ENCODE results near the gene EIF3K. TPM values are rescaled to one million over a fixed set of nuclear protein-coding genes. Genes with fewer than 3 reads are reported as not detected.
A peak's percentile ranks its signal among the peaks of the same experiment; 100 is the strongest.
"Not testable (repeated sequence)": the region's sequence is repeated elsewhere in the genome, so short reads cannot be mapped to it uniquely, and the experiment has no call there.

EIF3K gene
- total RNA-seq, 2 experiments from 2014 or later: 281 to 308 TPM

DNA sequence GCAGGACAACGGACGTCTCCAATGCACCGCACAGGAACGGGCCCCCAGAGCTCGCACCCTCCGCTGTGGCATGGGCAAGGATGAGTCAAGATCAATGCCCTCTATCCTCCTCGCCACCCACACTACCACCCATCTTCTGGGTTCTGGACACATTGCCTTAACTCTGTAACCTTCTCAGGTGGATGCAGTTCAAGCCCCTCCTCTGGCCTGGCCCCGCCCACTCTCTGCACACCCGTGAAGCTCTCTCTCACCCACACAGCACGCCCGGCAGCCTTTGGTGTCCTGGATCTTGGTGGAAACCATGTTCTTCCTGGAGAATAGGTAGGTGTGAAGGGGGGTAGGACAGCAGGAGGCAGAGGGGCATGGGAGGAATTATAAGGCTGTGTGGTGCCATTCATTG, 21.9 kb upstream of the EIF3K start:
- CTCF ChIA-PET: no interaction called here
- Mint-ChIP-seq H3K27ac (no peak overlapping the region), H3K36me3 (peaks cover 53% of the 10 kb centered on the region), H3K27me3 (no peaks in the 10 kb centered on the region), H3K9me3 (ENCODE audit: low read depth) (no peaks in the 10 kb centered on the region), H3K4me1 (peaks cover 3% of the 10 kb centered on the region), H3K4me3 (no peak overlapping the region)
- DNase-seq: no peak
- ATAC-seq: no peak

DNA sequence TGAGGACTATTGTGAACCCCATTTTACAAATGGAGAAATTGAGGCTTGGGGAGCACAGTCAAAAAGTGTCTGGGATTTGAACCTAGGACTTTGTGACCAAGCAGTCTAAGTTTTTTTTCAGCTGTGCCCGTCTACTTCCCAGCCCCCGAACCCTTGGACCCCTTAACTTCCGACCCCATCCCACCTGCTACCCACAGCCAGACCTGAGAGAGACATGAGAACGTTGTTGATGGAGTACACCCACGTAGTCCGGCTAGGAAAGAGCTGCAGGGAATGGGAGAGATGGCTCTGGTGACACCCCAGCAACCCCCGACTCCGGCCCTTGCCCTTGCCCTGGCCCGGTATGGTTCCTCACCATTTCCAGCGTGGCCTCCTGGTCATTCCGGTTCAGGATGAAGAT, 19.3 kb upstream of the EIF3K start:
- Mint-ChIP-seq H3K9me3 (ENCODE audit: low read depth) (no peaks in the 10 kb centered on the region), H3K4me3 (no peak overlapping the region), H3K27me3 (no peaks in the 10 kb centered on the region), H3K4me1 (peaks cover 3% of the 10 kb centered on the region), H3K27ac (peak overlapping the region; percentile 4), H3K36me3 (peaks cover 45% of the 10 kb centered on the region)
- DNase-seq (no peak), ATAC-seq (no peak)
- CTCF ChIA-PET: interaction anchor here (0.7 to 1.2 kb wide), 2 partner anchors 11 to 37 kb away, joined by 3 read pairs; no protein-coding TSS in a partner anchor

DNA sequence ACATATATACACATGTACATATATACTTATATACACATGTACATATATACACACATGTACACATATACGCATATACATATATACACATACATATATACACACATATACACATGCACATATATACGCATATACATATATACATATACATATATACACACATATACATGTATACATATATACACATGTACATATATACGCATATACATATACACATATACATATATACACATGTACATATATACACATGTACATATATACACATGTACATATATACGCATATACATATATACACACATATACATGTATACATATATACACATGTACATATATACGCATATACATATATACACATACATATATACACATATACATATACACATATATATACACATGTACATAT, 16.1 kb upstream of the EIF3K start:
- H3K36me3 Mint-ChIP-seq: peaks cover 38% of the 10 kb centered on the region
- H3K9me3 Mint-ChIP-seq (ENCODE audit: low read depth); DNase-seq; H3K27me3 Mint-ChIP-seq; H3K27ac Mint-ChIP-seq; ATAC-seq; H3K4me3 Mint-ChIP-seq; H3K4me1 Mint-ChIP-seq; CTCF ChIA-PET: not testable (repeated sequence)

DNA sequence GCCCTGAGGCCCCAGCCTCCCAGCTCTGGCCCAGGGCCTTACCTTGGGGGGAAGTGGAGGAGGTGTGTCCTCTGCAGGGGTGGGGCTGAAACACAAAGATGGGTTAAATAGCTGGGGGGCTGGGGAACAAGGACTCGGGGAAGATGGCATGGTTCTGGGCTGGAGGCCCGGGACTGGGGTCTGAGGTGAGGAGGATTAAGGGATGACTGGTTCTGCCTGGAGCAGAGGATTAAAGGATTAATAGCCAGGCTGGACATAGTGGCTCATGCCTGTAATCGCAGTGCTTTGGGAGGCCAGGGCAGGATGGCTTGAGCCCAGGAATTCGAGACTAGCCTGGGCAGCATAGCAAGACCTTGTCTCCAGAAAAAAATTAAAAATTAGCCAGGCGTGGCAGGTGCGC, 12.9 kb upstream of the EIF3K start:
- no peak for ATAC-seq
- CTCF ChIA-PET: no interaction called here
- no peak for DNase-seq
- H3K9me3 Mint-ChIP-seq (ENCODE audit: low read depth): no peaks in the 10 kb centered on the region
- H3K27me3 Mint-ChIP-seq: no peaks in the 10 kb centered on the region
- H3K4me1 Mint-ChIP-seq: peaks cover 2% of the 10 kb centered on the region
- H3K27ac Mint-ChIP-seq: no peak overlapping the region
- H3K4me3 Mint-ChIP-seq: no peak overlapping the region
- peaks cover 53% of the 10 kb centered on the region for H3K36me3 Mint-ChIP-seq

DNA sequence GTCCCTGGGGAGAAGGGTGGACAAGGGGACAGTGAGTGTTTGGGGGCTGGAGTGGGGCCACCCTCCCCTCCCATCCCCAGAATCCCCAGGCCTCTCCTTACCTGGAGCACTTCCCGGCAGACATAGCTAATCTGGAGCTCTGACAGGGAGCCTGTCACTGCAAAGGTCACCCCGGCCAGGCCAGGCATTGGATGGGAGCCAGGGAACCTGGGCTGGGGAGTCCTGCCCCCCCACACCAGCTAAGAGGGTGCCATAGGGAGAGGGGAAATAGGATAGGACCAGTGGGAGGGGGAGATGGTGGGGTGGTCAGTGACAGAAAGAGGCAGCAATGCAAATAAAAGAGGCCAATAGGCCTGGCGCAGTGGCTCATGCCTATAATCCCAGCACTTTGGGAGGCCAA, 4.7 kb upstream of the EIF3K start:
- DNase-seq (no peak), ATAC-seq (no peak)
- H3K9me3 Mint-ChIP-seq (ENCODE audit: low read depth): no peaks in the 10 kb centered on the region
- H3K27me3 Mint-ChIP-seq: no peaks in the 10 kb centered on the region
- no peak overlapping the region for H3K27ac Mint-ChIP-seq
- H3K4me1 Mint-ChIP-seq: peaks cover 47% of the 10 kb centered on the region
- H3K4me3 Mint-ChIP-seq: no peak overlapping the region
- H3K36me3 Mint-ChIP-seq: peaks cover 50% of the 10 kb centered on the region
- CTCF ChIA-PET: interaction anchor here (1.0 to 1.3 kb wide), 2 partner anchors 20 to 96 kb away, joined by 4 to 5 read pairs; no protein-coding TSS in a partner anchor

DNA sequence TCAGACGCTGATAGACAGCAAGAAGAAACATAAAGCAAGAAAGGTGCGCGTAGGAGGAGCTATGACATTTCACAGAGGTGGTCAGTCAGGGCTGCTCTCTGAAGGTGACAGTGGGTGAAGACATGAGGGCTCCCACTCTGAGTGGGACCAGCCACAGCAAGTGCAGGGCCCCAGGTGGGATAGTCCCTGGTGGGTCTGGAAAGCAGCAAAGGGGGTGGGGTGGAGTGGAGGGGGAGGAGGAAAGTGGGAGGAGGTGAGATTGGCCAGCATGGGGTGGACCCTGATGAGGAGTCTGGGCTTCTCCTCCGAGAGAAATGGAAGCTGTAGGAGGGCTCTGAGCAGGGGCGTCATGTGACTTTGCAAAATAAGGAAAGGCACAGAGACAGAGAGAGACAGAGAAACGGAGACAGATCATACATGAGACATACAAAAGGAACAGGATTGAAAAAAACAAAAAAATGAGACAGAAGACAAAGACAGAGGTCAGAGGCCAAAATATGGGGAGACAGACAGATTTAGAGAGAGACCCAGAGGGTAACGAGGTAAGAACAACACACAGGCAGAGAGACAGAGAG, 3.9 kb upstream of the EIF3K start:
- peaks cover 43% of the 10 kb centered on the region for H3K36me3 Mint-ChIP-seq
- no peaks in the 10 kb centered on the region for H3K9me3 Mint-ChIP-seq (ENCODE audit: low read depth)
- H3K27ac Mint-ChIP-seq: peak overlapping the region; percentile 77
- no peak for ATAC-seq
- no peak for DNase-seq
- CTCF ChIA-PET: interaction anchor here (1.1 to 4.3 kb wide), 2 partner anchors 36 to 58 kb away, joined by 3 to 36 read pairs; no protein-coding TSS in a partner anchor
- H3K4me3 Mint-ChIP-seq: peak overlapping the region; percentile 73
- no peaks in the 10 kb centered on the region for H3K27me3 Mint-ChIP-seq
- H3K4me1 Mint-ChIP-seq: peaks cover 51% of the 10 kb centered on the region

DNA sequence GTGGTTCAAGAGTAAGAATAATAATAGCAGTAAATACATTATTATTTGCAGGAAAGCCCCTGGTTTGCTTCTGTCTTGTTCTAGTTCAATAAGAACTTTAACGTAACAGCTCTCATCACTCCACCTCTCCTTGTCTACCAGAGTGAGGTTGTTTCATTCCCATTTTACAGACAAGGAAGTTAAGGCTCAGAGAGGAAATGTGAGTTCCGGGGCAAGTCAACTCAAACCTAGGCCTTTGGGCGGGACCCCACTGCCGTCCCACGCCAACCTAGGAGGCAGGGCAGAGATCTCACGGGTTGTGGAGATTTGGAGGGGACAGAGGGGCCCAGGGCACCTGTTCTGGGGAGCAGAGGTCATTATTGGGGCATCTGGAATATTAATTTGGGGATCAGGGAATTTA, 2.7 kb upstream of the EIF3K start:
- peaks cover 39% of the 10 kb centered on the region for H3K36me3 Mint-ChIP-seq
- CTCF ChIA-PET: interaction anchor here (1.1 to 6.6 kb wide), 7 partner anchors 20 to 346 kb away, joined by 3 to 93 read pairs (median 4); partner anchors contain the start of gene FAM98C
- DNase-seq: no peak
- H3K27ac Mint-ChIP-seq: peak overlapping the region; percentile 89
- H3K27me3 Mint-ChIP-seq: no peaks in the 10 kb centered on the region
- H3K4me1 Mint-ChIP-seq: peaks cover 55% of the 10 kb centered on the region
- H3K9me3 Mint-ChIP-seq (ENCODE audit: low read depth): no peaks in the 10 kb centered on the region
- no peak for ATAC-seq
- H3K4me3 Mint-ChIP-seq: peak overlapping the region; percentile 96

DNA sequence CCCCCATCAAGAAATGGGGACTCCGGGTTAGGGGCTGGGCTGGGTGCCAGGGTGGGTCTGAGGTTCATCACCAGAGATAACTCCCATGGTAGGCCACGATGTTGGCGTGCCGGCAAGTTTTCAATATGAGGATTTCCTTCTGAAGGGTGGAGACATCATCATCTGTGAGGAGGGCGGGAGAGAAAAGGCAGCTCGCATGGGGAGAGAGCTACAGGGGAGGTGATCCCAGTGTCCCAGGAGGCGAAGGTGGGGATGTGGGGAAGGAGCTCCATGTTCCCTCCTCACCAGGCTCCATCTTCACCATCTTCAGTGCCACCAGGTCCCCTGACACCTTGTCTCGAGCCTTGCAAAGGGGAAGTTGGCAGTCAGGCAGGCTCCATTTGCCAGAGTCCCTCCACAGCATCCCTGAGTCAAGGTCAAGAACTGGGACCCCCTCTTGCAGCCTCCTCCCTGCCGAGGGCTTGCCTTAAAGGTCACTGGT, 1.7 kb upstream of the EIF3K start:
- CTCF ChIA-PET: interaction anchor here (0.8 to 6.6 kb wide), 12 partner anchors 19 to 313 kb away, joined by 3 to 93 read pairs (median 5); partner anchors contain the start of genes FAM98C, MRPS12 and SARS2
- Mint-ChIP-seq H3K9me3 (ENCODE audit: low read depth) (no peaks in the 10 kb centered on the region), H3K4me3 (peak overlapping the region; percentile 96), H3K36me3 (peaks cover 41% of the 10 kb centered on the region), H3K27me3 (no peaks in the 10 kb centered on the region), H3K4me1 (peaks cover 59% of the 10 kb centered on the region), H3K27ac (peak overlapping the region; percentile 89)
- peak; percentile 3 for ATAC-seq
- DNase-seq: peak; percentile 62

DNA sequence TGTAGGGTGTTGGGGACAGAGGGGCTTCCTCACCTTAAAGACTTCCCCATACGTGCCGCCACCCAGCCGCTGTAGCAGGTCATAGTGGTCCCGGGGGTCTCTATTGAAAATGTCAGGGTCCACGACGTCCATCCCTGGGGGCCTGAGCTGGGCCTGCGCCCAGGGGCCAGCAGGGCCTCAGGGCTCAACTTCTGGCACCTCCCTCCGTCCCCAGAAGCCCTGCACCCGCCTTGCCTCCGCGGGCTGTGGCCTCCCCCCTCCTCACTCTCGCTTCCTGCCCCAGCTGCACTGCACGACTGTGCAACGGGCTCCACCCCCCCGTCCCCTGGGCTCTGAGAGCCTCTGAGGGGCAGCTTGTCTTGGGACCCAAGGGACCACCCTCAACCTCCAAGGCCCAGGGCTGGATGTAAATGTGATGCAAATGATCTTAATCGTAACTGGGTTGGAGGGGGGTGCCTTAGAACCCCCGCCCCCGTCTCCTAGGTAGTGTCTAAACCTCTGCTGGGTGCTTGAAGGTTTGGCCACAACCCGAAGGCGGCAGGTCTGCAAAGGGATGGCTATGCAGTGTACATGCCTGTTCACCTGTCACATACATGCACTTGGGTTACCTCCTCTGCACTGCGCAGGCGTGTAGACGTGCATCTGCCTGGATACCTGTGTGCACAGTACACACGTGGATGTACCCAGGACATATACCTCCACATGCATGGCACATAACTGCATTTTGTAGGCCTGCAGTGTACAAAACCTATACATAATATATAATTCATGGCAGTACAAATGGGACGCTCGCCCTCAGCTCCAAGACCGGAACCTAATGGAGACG, 1.0 kb upstream of the EIF3K start, which contains the start of gene MAP4K1:
MAP4K1 (minus strand) TSS at position 190 of the 826 bp plus-strand sequence; CDS start at position 132, 58 bp downstream.
- peak within 1 kb of the TSS; percentile 96 for H3K4me3 Mint-ChIP-seq
- H3K36me3 Mint-ChIP-seq: peaks cover 34% of the 10 kb centered on the region
- CTCF ChIA-PET: interaction anchor here (0.8 to 6.6 kb wide), 21 partner anchors 11 to 312 kb away, joined by 3 to 93 read pairs (median 4); partner anchors contain the start of genes ACTN4, CATSPERG, FAM98C and MRPS12
- ATAC-seq (peak; percentile 72), DNase-seq (peak; percentile 90)
- no peaks in the 10 kb centered on the region for H3K9me3 Mint-ChIP-seq (ENCODE audit: low read depth)
- H3K27me3 Mint-ChIP-seq: no peaks in the 10 kb centered on the region
- H3K27ac Mint-ChIP-seq: peak within 1 kb of the TSS; percentile 89
- H3K4me1 Mint-ChIP-seq: peaks cover 53% of the 10 kb centered on the region

DNA sequence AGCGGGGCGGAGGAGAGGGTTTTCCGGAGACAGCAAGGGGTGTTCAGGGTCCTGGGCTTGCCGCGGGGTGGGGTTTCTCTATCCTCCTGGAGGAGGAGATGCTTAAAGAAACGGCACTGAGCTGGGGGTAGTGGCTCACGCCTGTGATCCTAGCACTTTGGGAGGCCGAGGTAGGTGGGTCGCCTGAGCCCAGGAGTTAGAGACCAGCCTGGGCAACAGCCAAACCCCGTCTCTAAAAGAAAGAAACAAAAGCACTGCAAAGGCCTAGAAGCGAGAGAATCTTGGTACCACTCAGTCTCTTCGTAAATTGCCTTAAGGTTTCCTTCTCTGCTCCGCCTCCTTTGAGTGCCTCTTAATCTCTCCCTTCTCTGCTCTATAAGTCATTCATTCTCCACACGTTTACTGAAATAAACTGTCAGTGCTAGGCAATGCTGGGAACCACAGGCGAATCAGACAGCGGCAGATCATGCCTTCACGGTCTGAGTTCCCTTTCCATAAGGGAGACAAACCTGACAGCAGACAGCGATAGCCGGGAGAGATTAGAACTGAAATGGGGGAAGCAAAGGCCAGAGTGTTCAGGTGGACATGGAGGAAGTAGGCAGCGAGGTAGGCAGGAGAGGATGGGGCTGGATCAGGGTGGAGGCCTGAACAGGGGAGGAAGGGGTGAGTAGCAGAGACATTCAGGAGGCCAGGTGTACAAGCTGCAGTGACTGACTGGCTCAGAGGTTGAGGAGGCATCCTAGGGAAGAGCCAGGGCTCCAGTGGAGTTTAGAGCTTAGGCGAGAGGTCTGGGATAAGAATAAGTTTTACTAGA, 580 bp downstream of the EIF3K start:
- no peak for ATAC-seq
- H3K4me3 Mint-ChIP-seq: peak overlapping the region; percentile 96
- H3K4me1 Mint-ChIP-seq: peaks cover 41% of the 10 kb centered on the region
- no peaks in the 10 kb centered on the region for H3K9me3 Mint-ChIP-seq (ENCODE audit: low read depth)
- peak overlapping the region; percentile 89 for H3K27ac Mint-ChIP-seq
- H3K27me3 Mint-ChIP-seq: no peaks in the 10 kb centered on the region
- CTCF ChIA-PET: interaction anchor here (1.1 to 6.6 kb wide), 12 partner anchors 9 to 310 kb away, joined by 3 to 93 read pairs (median 6); partner anchors contain the start of genes ACTN4, CATSPERG, FAM98C and MRPS12
- no peak for DNase-seq
- H3K36me3 Mint-ChIP-seq: peaks cover 36% of the 10 kb centered on the region

DNA sequence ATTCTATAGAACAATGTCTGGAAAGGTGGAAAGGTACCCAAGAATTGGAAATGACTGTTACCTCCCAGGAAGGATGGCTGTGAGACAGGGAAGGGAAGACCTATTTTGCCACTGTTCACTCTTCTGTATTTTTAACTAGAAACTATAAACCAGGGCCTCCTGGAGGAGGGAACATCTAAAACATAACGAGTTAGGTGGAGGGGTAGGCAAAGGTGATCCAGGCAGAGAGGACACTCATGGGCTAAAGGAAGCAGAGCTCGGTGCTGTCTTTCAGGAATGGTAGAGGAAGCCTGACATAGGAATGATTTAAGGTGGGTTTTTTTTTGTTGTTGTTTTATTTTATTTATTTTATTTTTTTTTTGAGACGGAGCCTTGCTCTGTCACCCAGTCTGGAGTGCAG, 5.8 kb downstream of the EIF3K start:
- H3K4me1 Mint-ChIP-seq: peaks cover 13% of the 10 kb centered on the region
- peaks cover 42% of the 10 kb centered on the region for H3K36me3 Mint-ChIP-seq
- no peak for DNase-seq
- ATAC-seq: no peak
- H3K4me3 Mint-ChIP-seq: no peak overlapping the region
- no peaks in the 10 kb centered on the region for H3K9me3 Mint-ChIP-seq (ENCODE audit: low read depth)
- H3K27ac Mint-ChIP-seq: no peak overlapping the region
- no peaks in the 10 kb centered on the region for H3K27me3 Mint-ChIP-seq
- CTCF ChIA-PET: interaction anchor here (1.6 kb wide), 1 partner anchor 10 kb away, joined by 14 read pairs; no protein-coding TSS in a partner anchor

DNA sequence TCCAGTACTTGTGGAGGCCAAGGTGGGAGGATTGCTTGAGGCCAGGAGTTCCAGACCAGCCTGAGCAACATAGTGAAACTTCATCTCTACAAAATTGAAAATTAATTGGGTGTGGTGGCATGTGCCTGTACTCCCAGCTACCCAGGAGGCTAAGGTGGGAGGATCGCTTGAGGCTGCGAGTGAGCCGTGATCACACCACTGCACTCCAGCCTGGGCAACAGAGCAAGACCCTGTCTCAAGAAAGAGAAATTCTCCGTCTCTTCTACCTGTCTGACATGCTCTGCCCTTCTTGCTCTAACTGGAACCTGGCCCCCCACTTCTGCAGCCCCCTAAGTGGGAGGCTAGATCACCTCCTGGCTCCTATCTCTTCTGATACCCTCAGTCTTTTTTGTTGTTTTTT, 7.4 kb downstream of the EIF3K start:
- CTCF ChIA-PET: no interaction called here
- peaks cover 5% of the 10 kb centered on the region for H3K4me1 Mint-ChIP-seq
- no peaks in the 10 kb centered on the region for H3K27me3 Mint-ChIP-seq
- no peak overlapping the region for H3K27ac Mint-ChIP-seq
- DNase-seq (no peak), ATAC-seq (no peak)
- no peaks in the 10 kb centered on the region for H3K9me3 Mint-ChIP-seq (ENCODE audit: low read depth)
- no peak overlapping the region for H3K4me3 Mint-ChIP-seq
- peaks cover 42% of the 10 kb centered on the region for H3K36me3 Mint-ChIP-seq

Measured in activated CD8-positive, alpha-beta memory T cell treated with anti-CD3 and anti-CD28 coated beads, Interleukin-2, amount 10 ng/mL, durations not matched to agents 7 days and 5 days (primary cell).